ENCODE results near the gene CALU. TPM values are rescaled to one million over a fixed set of nuclear protein-coding genes. Genes with fewer than 3 reads are reported as not detected.

Gene CALU
- total RNA-seq, 2 experiments from 2014 or later = 30.9 to 33.1 TPM

- Mint-ChIP-seq H3K9me3 (no peaks in the 10 kb centered on the region), H3K4me3 (peak within 1 kb of the TSS; percentile 80), H3K36me3 (ENCODE audit: low read depth) (no peaks in the 10 kb centered on the region), H3K4me1 (ENCODE audit: low read depth) (peaks cover 8% of the 10 kb centered on the region), H3K27ac (no peak within 1 kb of the TSS), H3K27me3 (peaks cover 4% of the 10 kb centered on the region)
- CTCF ChIA-PET = interaction anchor here (0.8 to 2.0 kb wide), 2 partner anchors 40 to 71 kb away, joined by 3 to 4 read pairs; partner anchors contain the start of gene ATP6V1F
- DNase-seq (peak; percentile 79), ATAC-seq (peak; percentile 91)
- POLR2A ChIA-PET = no interaction called here
- TF ChIP-seq CTCF (IDR thresholded peaks at IDR 0.05) = no peak
- intact Hi-C loops (cut with micrococcal nuclease) = no loop called here
Measured at GRCh38 chr7:128791121-128791971, 52.2 kb downstream of the CALU start, which contains the start of gene CCDC136. Gene CCDC136, plus strand, starts transcription at chr7:128791968. Its CDS starts 444 bp downstream, at chr7:128792412.

- H3K4me3 Mint-ChIP-seq = peak overlapping the region; percentile 80
- intact Hi-C loops (cut with micrococcal nuclease) = no loop called here
- no peak for DNase-seq
- peaks cover 8% of the 10 kb centered on the region for H3K4me1 Mint-ChIP-seq (ENCODE audit: low read depth)
- no peak for ATAC-seq
- no peaks in the 10 kb centered on the region for H3K36me3 Mint-ChIP-seq (ENCODE audit: low read depth)
- no peak overlapping the region for H3K27ac Mint-ChIP-seq
- CTCF ChIA-PET = interaction anchor here (0.8 to 4.2 kb wide), 3 partner anchors 39 to 92 kb away, joined by 3 to 30 read pairs (median 4); partner anchors contain the start of gene ATP6V1F
- POLR2A ChIA-PET = no interaction called here
- TF ChIP-seq CTCF (IDR thresholded peaks at IDR 0.05) = no peak
- peaks cover 4% of the 10 kb centered on the region for H3K27me3 Mint-ChIP-seq
- no peaks in the 10 kb centered on the region for H3K9me3 Mint-ChIP-seq
Measured at GRCh38 chr7:128791972-128792327, 52.8 kb downstream of the CALU start.

- no peaks in the 10 kb centered on the region for H3K9me3 Mint-ChIP-seq
- no peaks in the 10 kb centered on the region for H3K36me3 Mint-ChIP-seq (ENCODE audit: low read depth)
- POLR2A ChIA-PET = no interaction called here
- peak; percentile 12 for DNase-seq
- CTCF ChIA-PET = interaction anchor here (0.8 to 4.2 kb wide), 3 partner anchors 38 to 91 kb away, joined by 3 to 30 read pairs (median 4); partner anchors contain the start of gene ATP6V1F
- H3K4me3 Mint-ChIP-seq = peak overlapping the region; percentile 80
- peaks cover 8% of the 10 kb centered on the region for H3K4me1 Mint-ChIP-seq (ENCODE audit: low read depth)
- H3K27me3 Mint-ChIP-seq = peaks cover 4% of the 10 kb centered on the region
- intact Hi-C loops (cut with micrococcal nuclease) = no loop called here
- no peak for TF ChIP-seq CTCF (IDR thresholded peaks at IDR 0.05)
- H3K27ac Mint-ChIP-seq = no peak overlapping the region
- ATAC-seq = no peak
Measured at GRCh38 chr7:128792471-128793180, 53.5 kb downstream of the CALU start.

GRCh38 chr7:128793181-128793547 lies 54.0 kb downstream of the CALU start:
- H3K27ac Mint-ChIP-seq = no peak overlapping the region
- ChIA-PET POLR2A (no interaction called here), CTCF (interaction anchor here (2.0 to 4.2 kb wide), 2 partner anchors 69 to 91 kb away, joined by 4 to 30 read pairs; partner anchors contain the start of gene ATP6V1F)
- H3K4me1 Mint-ChIP-seq (ENCODE audit: low read depth) = peaks cover 8% of the 10 kb centered on the region
- DNase-seq (no peak), ATAC-seq (no peak)
- no peaks in the 10 kb centered on the region for H3K36me3 Mint-ChIP-seq (ENCODE audit: low read depth)
- H3K4me3 Mint-ChIP-seq = no peak overlapping the region
- no peaks in the 10 kb centered on the region for H3K9me3 Mint-ChIP-seq
- no peak for TF ChIP-seq CTCF (IDR thresholded peaks at IDR 0.05)
- intact Hi-C loops (cut with micrococcal nuclease) = no loop called here
- H3K27me3 Mint-ChIP-seq = peaks cover 4% of the 10 kb centered on the region
